ENCODE measurements around the gene KRTAP4-16.
"Not testable (repeated sequence)": the region's sequence is repeated elsewhere in the genome, so short reads cannot be mapped to it uniquely, and the experiment has no call there.

Gene KRTAP4-16

GRCh38 chr17:41069031-41069430 lies 33.0 kb downstream of the KRTAP4-16 start:
- DNase-seq = no peak

- no peak for DNase-seq
Measured at GRCh38 chr17:41067281-41067680, 34.7 kb downstream of the KRTAP4-16 start.

- no peak for DNase-seq
Measured at GRCh38 chr17:41065829-41066624, 36.0 kb downstream of the KRTAP4-16 start, which contains the start of gene KRTAP2-4. Gene KRTAP2-4, minus strand, starts transcription at chr17:41065879. Its CDS starts 34 bp downstream, at chr17:41065845.

GRCh38 chr17:41065016-41065689 lies 36.9 kb downstream of the KRTAP4-16 start:
- not testable (repeated sequence) for DNase-seq

GRCh38 chr17:41064301-41064700 lies 37.7 kb downstream of the KRTAP4-16 start:
- DNase-seq = no peak

- DNase-seq = no peak
Measured at GRCh38 chr17:41063449-41063848, 38.6 kb downstream of the KRTAP4-16 start.

- no peak for DNase-seq
Measured at GRCh38 chr17:41061964-41062363, 40.0 kb downstream of the KRTAP4-16 start.

GRCh38 chr17:41060052-41060604 lies 41.9 kb downstream of the KRTAP4-16 start, which contains the start of gene KRTAP2-3:
Gene KRTAP2-3, minus strand, starts transcription at chr17:41060114. Its CDS starts 64 bp downstream, at chr17:41060050.
- DNase-seq = no peak

GRCh38 chr17:41059276-41060051 lies 42.5 kb downstream of the KRTAP4-16 start:
- not testable (repeated sequence) for DNase-seq

- no peak for DNase-seq
Measured at GRCh38 chr17:41058741-41059140, 43.3 kb downstream of the KRTAP4-16 start.

- DNase-seq = no peak
Measured at GRCh38 chr17:41057547-41057946, 44.5 kb downstream of the KRTAP4-16 start.

GRCh38 chr17:41055130-41055529 lies 46.9 kb downstream of the KRTAP4-16 start, which contains the start of gene KRTAP2-2:
Gene KRTAP2-2, minus strand, starts transcription at chr17:41055230. Its CDS starts 19 bp downstream, at chr17:41055211.
- DNase-seq = not testable (repeated sequence)

- DNase-seq = not testable (repeated sequence)
Measured at GRCh38 chr17:41054556-41054955, 47.5 kb downstream of the KRTAP4-16 start.

GRCh38 chr17:41054025-41054424 lies 48.0 kb downstream of the KRTAP4-16 start:
- DNase-seq = no peak

- no peak for DNase-seq
Measured at GRCh38 chr17:41052566-41052965, 49.4 kb downstream of the KRTAP4-16 start.
